ENCODE results near the gene GCN1. TPM values are rescaled to one million over a fixed set of nuclear protein-coding genes. Genes with fewer than 3 reads are reported as not detected.

GCN1 gene
- total and polyA plus RNA-seq, 10 of the 15 experiments (the other 5 are each of a cell fraction or from before 2014, with no cell fraction given) = 10.8 to 150 (median 58.3) TPM

- TF ChIP-seq, protein P1, sequence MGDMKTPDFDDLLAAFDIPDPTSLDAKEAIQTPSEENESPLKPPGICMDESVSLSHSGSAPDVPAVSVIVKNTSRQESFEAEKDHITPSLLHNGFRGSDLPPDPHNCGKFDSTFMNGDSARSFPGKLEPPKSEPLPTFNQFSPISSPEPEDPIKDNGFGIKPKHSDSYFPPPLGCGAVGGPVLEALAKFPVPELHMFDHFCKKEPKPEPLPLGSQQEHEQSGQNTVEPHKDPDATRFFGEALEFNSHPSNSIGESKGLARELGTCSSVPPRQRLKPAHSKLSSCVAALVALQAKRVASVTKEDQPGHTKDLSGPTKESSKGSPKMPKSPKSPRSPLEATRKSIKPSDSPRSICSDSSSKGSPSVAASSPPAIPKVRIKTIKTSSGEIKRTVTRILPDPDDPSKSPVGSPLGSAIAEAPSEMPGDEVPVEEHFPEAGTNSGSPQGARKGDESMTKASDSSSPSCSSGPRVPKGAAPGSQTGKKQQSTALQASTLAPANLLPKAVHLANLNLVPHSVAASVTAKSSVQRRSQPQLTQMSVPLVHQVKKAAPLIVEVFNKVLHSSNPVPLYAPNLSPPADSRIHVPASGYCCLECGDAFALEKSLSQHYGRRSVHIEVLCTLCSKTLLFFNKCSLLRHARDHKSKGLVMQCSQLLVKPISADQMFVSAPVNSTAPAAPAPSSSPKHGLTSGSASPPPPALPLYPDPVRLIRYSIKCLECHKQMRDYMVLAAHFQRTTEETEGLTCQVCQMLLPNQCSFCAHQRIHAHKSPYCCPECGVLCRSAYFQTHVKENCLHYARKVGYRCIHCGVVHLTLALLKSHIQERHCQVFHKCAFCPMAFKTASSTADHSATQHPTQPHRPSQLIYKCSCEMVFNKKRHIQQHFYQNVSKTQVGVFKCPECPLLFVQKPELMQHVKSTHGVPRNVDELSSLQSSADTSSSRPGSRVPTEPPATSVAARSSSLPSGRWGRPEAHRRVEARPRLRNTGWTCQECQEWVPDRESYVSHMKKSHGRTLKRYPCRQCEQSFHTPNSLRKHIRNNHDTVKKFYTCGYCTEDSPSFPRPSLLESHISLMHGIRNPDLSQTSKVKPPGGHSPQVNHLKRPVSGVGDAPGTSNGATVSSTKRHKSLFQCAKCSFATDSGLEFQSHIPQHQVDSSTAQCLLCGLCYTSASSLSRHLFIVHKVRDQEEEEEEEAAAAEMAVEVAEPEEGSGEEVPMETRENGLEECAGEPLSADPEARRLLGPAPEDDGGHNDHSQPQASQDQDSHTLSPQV (IDR thresholded peaks at IDR 0.05) = no peak
- TF ChIP-seq GABPA (IDR thresholded peaks at IDR 0.05; ENCODE audit: low read depth) = no peak
These were observed 98.8 kb downstream of the GCN1 start (continued) for GRCh38 chr12:120095736-120096135.

GRCh38 chr12:120095331-120095730 is 99.2 kb downstream of the GCN1 start:
- Histone ChIP-seq H3K9ac (ENCODE audit: control insufficient read depth, insufficient read depth, low read length) (no peak overlapping the region), H3K27me3 (replicated peaks in 1 of 2; ENCODE audit: control insufficient read depth in 2 of 2, insufficient read depth in 2 of 2, low read length in 1 of 2) (no peaks in the 10 kb centered on the region), H3K27ac (ENCODE audit: control insufficient read depth, insufficient read depth) (no peak overlapping the region), H3K4me3 (no peak overlapping the region), H3K36me3 (ENCODE audit: control insufficient read depth in 2 of 2, insufficient read depth in 2 of 2, low read length in 1 of 2) (peaks cover 27 to 58% of the 10 kb centered on the region in 2 experiments), H3K79me2 (ENCODE audit: control insufficient read depth, insufficient read depth, low read length) (peaks cover 5% of the 10 kb centered on the region), H4K20me1 (ENCODE audit: control insufficient read depth, insufficient read depth) (no peaks in the 10 kb centered on the region; the same call in 1 of the 2 replicates), H3K4me2 (ENCODE audit: control insufficient read depth, insufficient read depth) (no peak overlapping the region), H2AFZ (ENCODE audit: control insufficient read depth, low read depth, low read length) (no peak overlapping the region), H3K4me1 (ENCODE audit: control insufficient read depth, insufficient read depth, low read length) (no peaks in the 10 kb centered on the region), H3K9me3 (replicated peaks; ENCODE audit: control insufficient read depth, insufficient read depth, low read length) (no peaks in the 10 kb centered on the region)
- no TSS peak for BruUV-seq (replicated peaks)
- SMC1A ChIA-PET (ENCODE audit: uncharacterized antibody, unreplicated experiment) = no interaction called here
- no peak for ATAC-seq
- FAIRE-seq = no peak
- 98% methylated on average over 13 of the region's 13 CpGs for WGBS (ENCODE audit: insufficient coverage, insufficient replicate concordance, low lambda C conversion rate, missing lambda C conversion rate)
- RAD21 ChIA-PET (ENCODE audit: unreplicated experiment) = no interaction called here
- in situ Hi-C loops (cut with MboI) (no loop called here), intact Hi-C loops (cut with micrococcal nuclease; ENCODE audit: unreplicated experiment) (no loop called here)
- POLR2A ChIA-PET = no interaction called here
- TF ChIP-seq HSF1 (IDR thresholded peaks at IDR 0.05; ENCODE audit: low read depth, low read length) (no peak), PAX5 (IDR thresholded peaks at IDR 0.05; ENCODE audit: borderline replicate concordance, low read depth, low read length) (no peak), POLR2AphosphoS5 (IDR thresholded peaks at IDR 0.05; ENCODE audit: low read length) (no peak), JUNB (IDR thresholded peaks at IDR 0.05) (no peak), POLR2A (IDR thresholded peaks at IDR 0.05; ENCODE audit: low read depth, low read length) (peak; percentile 42), SMC3 (IDR thresholded peaks at IDR 0.05; ENCODE audit: borderline replicate concordance, low read length) (no peak), TARDBP (IDR thresholded peaks at IDR 0.05; ENCODE audit: borderline replicate concordance) (no peak)
- CTCF ChIA-PET = interaction anchor here (0.7 kb wide), 1 partner anchor 28 kb away, joined by 3 read pairs; no protein-coding TSS in a partner anchor
- no peak for DNase-seq (ENCODE audit: low read depth, low spot score)
